Spinal cord (tissue), 10 donors: ENCODE data around the gene CIBAR2. TPM values are rescaled to one million over a fixed set of nuclear protein-coding genes. Genes with fewer than 3 reads are reported as not detected.

Source experiments
- DNase-seq, 6 donors: peaks; one replicate each; pipeline versions ENCODE4 v3.0.0 to v3.0.0-alpha.2; 2013 to 2015; ENCODE audit warnings: low spot score in 6 of 6, low read depth in 4 of 6
- H3K27ac ChIP-seq: one replicate; pipeline ENCODE4 v1.5.1; 2013; ENCODE audit warnings: low read depth, low read length, control low read depth
- H3K27me3 ChIP-seq: one replicate; pipeline ENCODE4 v1.6.1; 2013; ENCODE audit warnings: low read length; ENCODE audit not compliant: control insufficient read depth, insufficient read depth
- H3K36me3 ChIP-seq: one replicate; pipeline ENCODE4 v1.6.1; 2013; ENCODE audit warnings: low read length; ENCODE audit not compliant: control insufficient read depth, insufficient read depth
- H3K4me1 ChIP-seq: one replicate; pipeline ENCODE4 v1.6.1; 2013; ENCODE audit warnings: low read length; ENCODE audit not compliant: control insufficient read depth, insufficient read depth
- H3K4me3 ChIP-seq: one replicate; pipeline ENCODE4 v1.5.1; 2013; ENCODE audit warnings: low read depth, low read length, control low read depth
- H3K9me3 ChIP-seq: one replicate; pipeline ENCODE4 v1.6.1; 2013; ENCODE audit warnings: low read length; ENCODE audit not compliant: control insufficient read depth, insufficient read depth
- WGBS: methylation state at CpG from one replicate; pipeline ENCODE4 v1.1.5; 2013; ENCODE audit warnings: missing lambda C conversion rate; ENCODE audit not compliant: insufficient coverage; 5-methylcytosine and 5-hydroxymethylcytosine counted together
- polyA plus RNA-seq, 2 donors: library from polyadenylated mRNA; unstranded; fragments of 120-200 nt; gene quantifications; one replicate each; pipeline ENCODE4 v1.2.1, GENCODE V29; 2013; ENCODE audit not compliant: insufficient read length in 2 of 2
- total RNA-seq, 2 donors: library from RNA; depleted of rRNA in 1 of 2; stranded (reverse); fragments of 120-200 nt in 1 of 2; fragments of >200 nt in 1 of 2; gene quantifications; one replicate each; pipeline versions ENCODE4 v1.2.3 to v1.2.4, GENCODE V29; 2013 to 2014
- donor health status: healthy.

Gene CIBAR2
- total and polyA plus RNA-seq, 4 donors = 0.69 to 6.8 (median 3.2) TPM

- H3K27me3 ChIP-seq = no peaks in the 10 kb centered on the region
- no peaks in the 10 kb centered on the region for H3K36me3 ChIP-seq
- no peaks in the 10 kb centered on the region for H3K4me1 ChIP-seq
- DNase-seq = no peak
- H3K27ac ChIP-seq = no peak overlapping the region
- H3K4me3 ChIP-seq = no peak overlapping the region
- no peaks in the 10 kb centered on the region for H3K9me3 ChIP-seq
- WGBS = 76% methylated on average over 5 of the region's 5 CpGs
Observed at GRCh38 chr16:85105475-85105874, 6.8 kb downstream of the CIBAR2 start.

- Histone ChIP-seq H3K27ac (no peak overlapping the region), H3K4me3 (no peak overlapping the region), H3K9me3 (no peaks in the 10 kb centered on the region), H3K36me3 (no peaks in the 10 kb centered on the region), H3K27me3 (no peaks in the 10 kb centered on the region), H3K4me1 (no peaks in the 10 kb centered on the region)
- no peak for DNase-seq
- 89% methylated on average over 11 of the region's 11 CpGs for WGBS
Observed at GRCh38 chr16:85104821-85105391, 7.4 kb downstream of the CIBAR2 start.

- no peaks in the 10 kb centered on the region for H3K4me1 ChIP-seq
- no peak for DNase-seq
- no peak overlapping the region for H3K4me3 ChIP-seq
- H3K27me3 ChIP-seq = no peaks in the 10 kb centered on the region
- no peaks in the 10 kb centered on the region for H3K36me3 ChIP-seq
- 88% methylated on average over 7 of the region's 12 CpGs for WGBS
- no peaks in the 10 kb centered on the region for H3K9me3 ChIP-seq
- no peak overlapping the region for H3K27ac ChIP-seq
Observed at GRCh38 chr16:85104147-85104546, 8.1 kb downstream of the CIBAR2 start.

GRCh38 chr16:85103114-85104079 is 8.9 kb downstream of the CIBAR2 start:
- no peaks in the 10 kb centered on the region for H3K27me3 ChIP-seq
- no peak overlapping the region for H3K4me3 ChIP-seq
- no peaks in the 10 kb centered on the region for H3K36me3 ChIP-seq
- no peaks in the 10 kb centered on the region for H3K9me3 ChIP-seq
- no peak overlapping the region for H3K27ac ChIP-seq
- 78% methylated on average over 17 of the region's 23 CpGs for WGBS
- DNase-seq = no peak
- H3K4me1 ChIP-seq = no peaks in the 10 kb centered on the region

- no peaks in the 10 kb centered on the region for H3K36me3 ChIP-seq
- no peaks in the 10 kb centered on the region for H3K27me3 ChIP-seq
- H3K9me3 ChIP-seq = no peaks in the 10 kb centered on the region
- 86% methylated on average over 1 of the region's 11 CpGs for WGBS
- H3K4me1 ChIP-seq = no peaks in the 10 kb centered on the region
- DNase-seq = no peak
- H3K4me3 ChIP-seq = no peak overlapping the region
- H3K27ac ChIP-seq = no peak overlapping the region
Observed at GRCh38 chr16:85101956-85102630, 10.2 kb downstream of the CIBAR2 start.

GRCh38 chr16:85100265-85100664 is 12.0 kb downstream of the CIBAR2 start:
- WGBS = 93% methylated on average over 3 of the region's 10 CpGs
- Histone ChIP-seq H3K27me3 (no peaks in the 10 kb centered on the region), H3K4me3 (no peak overlapping the region), H3K27ac (no peak overlapping the region), H3K9me3 (no peaks in the 10 kb centered on the region), H3K36me3 (no peaks in the 10 kb centered on the region), H3K4me1 (no peaks in the 10 kb centered on the region)
- no peak for DNase-seq

- Histone ChIP-seq H3K36me3 (no peaks in the 10 kb centered on the region), H3K4me3 (no peak overlapping the region), H3K27ac (no peak overlapping the region), H3K9me3 (no peaks in the 10 kb centered on the region), H3K4me1 (peaks cover under 1% of the 10 kb centered on the region), H3K27me3 (no peaks in the 10 kb centered on the region)
- 71% methylated on average over 6 of the region's 10 CpGs for WGBS
- DNase-seq = no peak
Observed at GRCh38 chr16:85098565-85098964, 13.7 kb downstream of the CIBAR2 start.

GRCh38 chr16:85096921-85097320 is 15.4 kb downstream of the CIBAR2 start:
- 77% methylated on average over 9 of the region's 9 CpGs for WGBS
- no peak for DNase-seq
- Histone ChIP-seq H3K27me3 (peaks cover 2% of the 10 kb centered on the region), H3K4me3 (no peak overlapping the region), H3K9me3 (no peaks in the 10 kb centered on the region), H3K36me3 (peaks cover 4% of the 10 kb centered on the region), H3K4me1 (peaks cover 2% of the 10 kb centered on the region), H3K27ac (no peak overlapping the region)

- Histone ChIP-seq H3K27me3 (peaks cover 2% of the 10 kb centered on the region), H3K4me1 (peaks cover 15% of the 10 kb centered on the region), H3K36me3 (peaks cover 15% of the 10 kb centered on the region), H3K9me3 (no peaks in the 10 kb centered on the region), H3K4me3 (no peak overlapping the region), H3K27ac (no peak overlapping the region)
- no peak for DNase-seq
- WGBS = 82% methylated on average over 10 of the region's 12 CpGs
Observed at GRCh38 chr16:85094812-85095211, 17.5 kb downstream of the CIBAR2 start.
